Mesothelial cell of epicardium (in vitro differentiated cells): Measurements from ENCODE around the gene SLAMF6. TPM values are rescaled to one million over a fixed set of nuclear protein-coding genes. Genes with fewer than 3 reads are reported as not detected.
"Not testable (repeated sequence)": the region's sequence is repeated elsewhere in the genome, so short reads cannot be mapped to it uniquely, and the experiment has no call there.

Source experiments
- DNase-seq, 2 experiments: peaks; one replicate each; pipeline ENCODE4 v3.0.0; 2021; ENCODE audit warnings: low spot score in 2 of 2; ENCODE audit not compliant: unreplicated experiment in 2 of 2
- H3K27ac Mint-ChIP-seq: 2 replicates; pipeline ENCODE4 v1.8.0; 2021; ENCODE audit warnings: mixed read lengths
- H3K27me3 Mint-ChIP-seq: 2 replicates; pipeline ENCODE4 v1.8.0; 2021; ENCODE audit warnings: low read depth, mixed read lengths
- H3K36me3 Mint-ChIP-seq: 2 replicates; pipeline ENCODE4 v1.8.0; 2021; ENCODE audit warnings: mixed read lengths
- H3K4me1 Mint-ChIP-seq: 2 replicates; pipeline ENCODE4 v1.8.0; 2021; ENCODE audit warnings: mixed read lengths
- H3K4me3 Mint-ChIP-seq: 2 replicates; pipeline ENCODE4 v1.8.0; 2021; ENCODE audit warnings: mild to moderate bottlenecking, moderate library complexity, mixed read lengths
- H3K9me3 Mint-ChIP-seq: 2 replicates; pipeline ENCODE4 v1.8.0; 2021; ENCODE audit warnings: mixed read lengths
- total RNA-seq: library from RNA; stranded (reverse); gene quantifications from 3 replicates; pipeline ENCODE4 v1.2.1, GENCODE V29; 2021
- TF ChIP-seq, protein P1 (sequence below): fragments of 200-600 bp; sonication (generic); IDR thresholded peaks from one replicate; pipeline ENCODE4 v1.5.0; 2021; ENCODE audit warnings: antibody characterized with exemption; ENCODE audit not compliant: unreplicated experiment

The SLAMF6 gene
- total RNA-seq, 1 donor from 2014 or later, result not detected

DNA sequence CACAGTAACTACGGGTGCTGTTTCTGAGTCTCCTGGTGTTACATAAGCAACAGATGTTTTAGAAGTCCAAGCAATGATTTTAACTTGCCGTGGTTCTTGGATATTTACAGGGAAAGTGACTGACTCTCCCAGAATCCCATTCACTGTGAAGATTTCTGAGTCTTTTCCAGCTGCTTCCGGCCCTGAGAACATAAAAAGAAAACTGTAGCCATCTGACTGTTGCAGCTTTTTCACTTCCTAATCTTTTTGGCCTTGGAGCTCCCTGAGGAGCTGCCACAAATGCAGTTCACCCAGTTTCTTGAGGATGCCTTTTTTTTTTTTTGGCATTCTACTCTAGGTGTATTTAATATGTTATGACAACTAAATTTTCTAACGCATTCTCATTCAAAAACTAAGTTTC is 42.5 kb upstream of the SLAMF6 start:
- TF ChIP-seq, protein P1, sequence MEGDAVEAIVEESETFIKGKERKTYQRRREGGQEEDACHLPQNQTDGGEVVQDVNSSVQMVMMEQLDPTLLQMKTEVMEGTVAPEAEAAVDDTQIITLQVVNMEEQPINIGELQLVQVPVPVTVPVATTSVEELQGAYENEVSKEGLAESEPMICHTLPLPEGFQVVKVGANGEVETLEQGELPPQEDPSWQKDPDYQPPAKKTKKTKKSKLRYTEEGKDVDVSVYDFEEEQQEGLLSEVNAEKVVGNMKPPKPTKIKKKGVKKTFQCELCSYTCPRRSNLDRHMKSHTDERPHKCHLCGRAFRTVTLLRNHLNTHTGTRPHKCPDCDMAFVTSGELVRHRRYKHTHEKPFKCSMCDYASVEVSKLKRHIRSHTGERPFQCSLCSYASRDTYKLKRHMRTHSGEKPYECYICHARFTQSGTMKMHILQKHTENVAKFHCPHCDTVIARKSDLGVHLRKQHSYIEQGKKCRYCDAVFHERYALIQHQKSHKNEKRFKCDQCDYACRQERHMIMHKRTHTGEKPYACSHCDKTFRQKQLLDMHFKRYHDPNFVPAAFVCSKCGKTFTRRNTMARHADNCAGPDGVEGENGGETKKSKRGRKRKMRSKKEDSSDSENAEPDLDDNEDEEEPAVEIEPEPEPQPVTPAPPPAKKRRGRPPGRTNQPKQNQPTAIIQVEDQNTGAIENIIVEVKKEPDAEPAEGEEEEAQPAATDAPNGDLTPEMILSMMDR, result no peak
- Mint-ChIP-seq H3K27me3 (peaks cover 8% of the 10 kb centered on the region), H3K9me3 (peaks cover 22% of the 10 kb centered on the region), H3K4me3 (no peak overlapping the region), H3K4me1 (no peaks in the 10 kb centered on the region), H3K36me3 (no peaks in the 10 kb centered on the region), H3K27ac (no peak overlapping the region)
- no peak for DNase-seq

DNA sequence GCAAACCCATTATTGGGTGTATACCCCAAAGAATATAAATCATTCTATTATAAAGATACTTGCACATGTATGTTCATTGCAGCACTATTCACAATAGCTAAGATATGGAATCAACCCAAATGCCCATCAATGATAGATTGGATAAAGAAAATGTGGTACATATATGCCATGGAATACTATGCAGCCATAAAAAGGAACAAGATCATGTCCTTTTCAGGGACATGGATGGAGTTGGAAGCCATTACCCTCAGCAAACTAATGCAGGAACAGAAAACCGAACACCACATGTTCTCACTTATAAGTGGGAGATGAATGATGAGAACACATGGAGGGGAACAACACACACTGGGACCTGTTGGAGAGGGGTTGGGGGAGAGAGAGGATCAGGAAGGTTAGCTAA is 40.2 kb upstream of the SLAMF6 start:
- H3K27me3 Mint-ChIP-seq, result peaks cover 21% of the 10 kb centered on the region
- DNase-seq, H3K27ac Mint-ChIP-seq, H3K4me1 Mint-ChIP-seq, H3K36me3 Mint-ChIP-seq, H3K4me3 Mint-ChIP-seq: not testable (repeated sequence)
- H3K9me3 Mint-ChIP-seq, result peaks cover 39% of the 10 kb centered on the region

GRCh38 chr1:160562745-160563144 is 39.7 kb upstream of the SLAMF6 start:
- peaks cover 22% of the 10 kb centered on the region for H3K27me3 Mint-ChIP-seq
- H3K4me1 Mint-ChIP-seq, DNase-seq, H3K27ac Mint-ChIP-seq, H3K4me3 Mint-ChIP-seq, H3K36me3 Mint-ChIP-seq: not testable (repeated sequence)
- H3K9me3 Mint-ChIP-seq, result peaks cover 39% of the 10 kb centered on the region

- TF ChIP-seq, protein P1, result no peak
- H3K4me3 Mint-ChIP-seq, result no peak overlapping the region
- peaks cover 39% of the 10 kb centered on the region for H3K9me3 Mint-ChIP-seq
These were observed 37.8 kb upstream of the SLAMF6 start for GRCh38 chr1:160560806-160561205.

GRCh38 chr1:160560045-160560705 is 37.1 kb upstream of the SLAMF6 start:
- TF ChIP-seq, protein P1, result no peak
- peaks cover 39% of the 10 kb centered on the region for H3K9me3 Mint-ChIP-seq
- H3K27ac Mint-ChIP-seq, result no peak overlapping the region

More at GRCh38 chr1:160560806-160561205, 37.8 kb upstream of the SLAMF6 start:
- no peaks in the 10 kb centered on the region for H3K36me3 Mint-ChIP-seq
- H3K27me3 Mint-ChIP-seq, result peaks cover 25% of the 10 kb centered on the region
- no peaks in the 10 kb centered on the region for H3K4me1 Mint-ChIP-seq
- no peak overlapping the region for H3K27ac Mint-ChIP-seq
- DNase-seq, result no peak

GRCh38 chr1:160559437-160559836 is 36.4 kb upstream of the SLAMF6 start:
- Mint-ChIP-seq H3K9me3 (peaks cover 39% of the 10 kb centered on the region), H3K27me3 (peaks cover 28% of the 10 kb centered on the region)
- not testable (repeated sequence) for H3K4me1 Mint-ChIP-seq, H3K36me3 Mint-ChIP-seq, H3K4me3 Mint-ChIP-seq, H3K27ac Mint-ChIP-seq, DNase-seq

More at GRCh38 chr1:160560045-160560705, 37.1 kb upstream of the SLAMF6 start:
- H3K27me3 Mint-ChIP-seq, result peaks cover 28% of the 10 kb centered on the region
- DNase-seq, result no peak
- H3K4me3 Mint-ChIP-seq, result no peak overlapping the region
- no peaks in the 10 kb centered on the region for H3K4me1 Mint-ChIP-seq
- H3K36me3 Mint-ChIP-seq, result no peaks in the 10 kb centered on the region

DNA sequence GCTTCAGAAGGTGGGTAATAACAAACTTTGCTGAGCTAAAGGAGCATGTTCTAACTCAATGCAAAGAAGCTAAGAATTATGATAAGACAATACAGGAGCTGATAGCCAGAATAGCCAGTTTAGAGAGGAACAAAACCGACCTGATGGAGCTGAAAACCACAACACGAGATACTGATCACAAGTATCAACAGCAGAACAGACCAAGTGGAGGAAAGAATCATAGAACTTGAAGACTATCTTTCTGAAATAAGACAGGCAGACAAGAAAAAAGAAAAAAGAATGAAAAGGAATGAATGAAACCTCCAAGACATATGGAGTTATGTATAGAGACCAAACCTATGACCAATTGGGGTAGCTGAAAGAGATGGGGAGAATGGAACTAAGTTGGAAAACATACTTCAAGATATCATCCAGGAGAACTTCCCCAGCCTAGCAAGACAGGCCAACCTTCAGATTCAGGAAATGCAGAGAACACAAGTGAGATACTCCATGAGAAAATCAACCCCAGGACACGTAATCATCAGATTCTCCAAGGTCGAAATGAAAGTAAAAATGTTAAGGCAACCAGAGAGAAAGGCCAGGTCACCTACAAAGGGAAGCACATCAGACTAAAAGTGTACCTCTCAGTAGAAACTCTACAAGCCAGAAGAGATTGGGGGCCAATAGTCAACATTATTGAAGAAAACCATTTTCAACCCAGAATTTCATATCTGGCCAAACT is 35.8 kb upstream of the SLAMF6 start:
- Mint-ChIP-seq H3K36me3 (no peaks in the 10 kb centered on the region), H3K9me3 (peaks cover 39% of the 10 kb centered on the region), H3K4me3 (no peak overlapping the region), H3K27ac (no peak overlapping the region), H3K4me1 (no peaks in the 10 kb centered on the region), H3K27me3 (peaks cover 30% of the 10 kb centered on the region)
- no peak for DNase-seq
- TF ChIP-seq, protein P1, result no peak
